H9 (cell line): ENCODE results near the gene CTDSPL. TPM values are rescaled to one million over a fixed set of nuclear protein-coding genes. Genes with fewer than 3 reads are reported as not detected.
A peak's percentile ranks its signal among the peaks of the same experiment; 100 is the strongest.

ENCODE experiments used
- DNase-seq: peaks from one replicate; pipeline ENCODE4 v3.0.0-alpha.2; 2017
- H2AFZ ChIP-seq: one replicate; pipeline ENCODE4 v1.6.1; 2013; ENCODE audit warnings: mild to moderate bottlenecking, low read length, control low read depth, moderate library complexity
- H2AK5ac ChIP-seq: 2 replicates; pipeline ENCODE4 v1.6.1; 2013; ENCODE audit warnings: low read length, control low read depth, mixed read lengths; ENCODE audit not compliant: insufficient read length
- H2BK120ac ChIP-seq: one replicate; pipeline ENCODE4 v1.6.1; 2013; ENCODE audit warnings: low read depth, mild to moderate bottlenecking, low read length, control low read depth, inconsistent platforms; ENCODE audit not compliant: poor library complexity, severe bottlenecking
- H2BK12ac ChIP-seq: 2 replicates; pipeline ENCODE4 v1.6.1; 2013; ENCODE audit warnings: low read length, control low read depth, mixed read lengths, low read depth; ENCODE audit not compliant: insufficient read length
- H2BK15ac ChIP-seq: 2 replicates; pipeline ENCODE4 v1.6.1; 2013; ENCODE audit warnings: low read depth, low read length, control low read depth
- H2BK20ac ChIP-seq: one replicate; pipeline ENCODE4 v1.6.1; 2013; ENCODE audit warnings: low read depth, mild to moderate bottlenecking, low read length, control low read depth, inconsistent platforms; ENCODE audit not compliant: poor library complexity, severe bottlenecking
- H2BK5ac ChIP-seq: 2 replicates; pipeline ENCODE4 v1.6.1; 2013; ENCODE audit warnings: low read length, control low read depth, mixed read lengths; ENCODE audit not compliant: insufficient read length
- H3K14ac ChIP-seq: 2 replicates; pipeline ENCODE4 v1.6.1; 2013; ENCODE audit warnings: low read length, control low read depth; ENCODE audit not compliant: insufficient read depth
- H3K18ac ChIP-seq: 2 replicates; pipeline ENCODE4 v1.6.1; 2013; ENCODE audit warnings: low read depth, mild to moderate bottlenecking, mixed read lengths, low read length, control low read depth; ENCODE audit not compliant: insufficient read length
- H3K23ac ChIP-seq: 2 replicates; pipeline ENCODE4 v1.6.1; 2013; ENCODE audit warnings: low read length, control low read depth, mixed read lengths, low read depth; ENCODE audit not compliant: insufficient read length
- H3K23me2 ChIP-seq: 2 replicates; pipeline ENCODE4 v1.6.1; 2013; ENCODE audit warnings: low read depth, mild to moderate bottlenecking, mixed read lengths, low read length, control low read depth; ENCODE audit not compliant: insufficient read length, poor library complexity, severe bottlenecking
- H3K27ac ChIP-seq: 2 replicates; pipeline ENCODE4 v1.5.1; 2013; ENCODE audit warnings: low read length, control low read depth, mixed read lengths, low read depth; ENCODE audit not compliant: insufficient read length
- H3K27me3 ChIP-seq: 2 replicates; pipeline ENCODE4 v1.6.1; 2013; ENCODE audit warnings: low read length, control low read depth, inconsistent platforms; ENCODE audit not compliant: insufficient read depth
- H3K4ac ChIP-seq: 2 replicates; pipeline ENCODE4 v1.6.1; 2013; ENCODE audit warnings: low read depth, mild to moderate bottlenecking, control low read depth, inconsistent platforms, low read length, moderate library complexity
- H3K4me1 ChIP-seq: 2 replicates; pipeline ENCODE4 v1.6.1; 2013; ENCODE audit warnings: low read length, control low read depth, inconsistent platforms; ENCODE audit not compliant: insufficient read depth
- H3K4me2 ChIP-seq: 2 replicates; pipeline ENCODE4 v1.6.1; 2013; ENCODE audit warnings: low read length, control low read depth, mixed read lengths; ENCODE audit not compliant: insufficient read length, insufficient read depth
- H3K56ac ChIP-seq: 2 replicates; pipeline ENCODE4 v1.6.1; 2013; ENCODE audit warnings: low read depth, mild to moderate bottlenecking, mixed read lengths, low read length, control low read depth; ENCODE audit not compliant: insufficient read length
- H3K79me1 ChIP-seq: 2 replicates; pipeline ENCODE4 v1.6.1; 2013; ENCODE audit warnings: low read depth, mild to moderate bottlenecking, moderate library complexity, low read length, control low read depth, inconsistent platforms; ENCODE audit not compliant: insufficient read depth, poor library complexity, severe bottlenecking
- H3K79me2 ChIP-seq: 2 replicates; pipeline ENCODE4 v1.6.1; 2013; ENCODE audit warnings: low read length, control low read depth, inconsistent platforms; ENCODE audit not compliant: insufficient read depth
- H3K9ac ChIP-seq: 2 replicates; pipeline ENCODE4 v1.6.1; 2013; ENCODE audit warnings: low read length, control low read depth, mixed read lengths; ENCODE audit not compliant: insufficient read length; ENCODE audit errors: extremely low read depth
- H3K9me3 ChIP-seq: one replicate; pipeline ENCODE4 v1.6.1; 2013; ENCODE audit warnings: low read depth, low read length, inconsistent platforms; ENCODE audit not compliant: control insufficient read depth
- H3T11ph ChIP-seq: one replicate; pipeline ENCODE4 v1.6.1; 2013; ENCODE audit warnings: mild to moderate bottlenecking, low read length, control low read depth, inconsistent platforms
- H4K20me1 ChIP-seq: one replicate; pipeline ENCODE4 v1.6.1; 2013; ENCODE audit not compliant: control insufficient read depth, insufficient read length, insufficient read depth
- H4K5ac ChIP-seq: 2 replicates; pipeline ENCODE4 v1.6.1; 2013; ENCODE audit warnings: low read depth, mild to moderate bottlenecking, mixed read lengths, low read length, control low read depth; ENCODE audit not compliant: insufficient read length
- H4K8ac ChIP-seq: replicated peaks from 2 replicates; pipeline ENCODE4 v1.6.1; 2013; ENCODE audit warnings: low read length, control low read depth, mixed read lengths, low read depth; ENCODE audit not compliant: insufficient read length
- H4K91ac ChIP-seq: 2 replicates; pipeline ENCODE4 v1.6.1; 2013; ENCODE audit warnings: low read depth, mild to moderate bottlenecking, moderate library complexity, mixed read lengths, low read length, control low read depth; ENCODE audit not compliant: insufficient read length
- H3K27ac Mint-ChIP-seq, 3 experiments: 2 replicates in 2 of 3; 3 replicates in 1 of 3; pipeline ENCODE4 v1.8.0; 2020 to 2021; ENCODE audit warnings: mixed read lengths in 3 of 3, mild to moderate bottlenecking in 1 of 3, moderate library complexity in 1 of 3
- H3K27me3 Mint-ChIP-seq: 2 replicates; pipeline ENCODE4 v1.8.0; 2021; ENCODE audit warnings: low read depth, mild to moderate bottlenecking, moderate library complexity, mixed read lengths
- H3K36me3 Mint-ChIP-seq, 3 experiments: 2 replicates in 2 of 3; 3 replicates in 1 of 3; pipeline ENCODE4 v1.8.0; 2020 to 2021; ENCODE audit warnings: low read depth in 3 of 3, mixed read lengths in 3 of 3; ENCODE audit not compliant: insufficient read depth in 1 of 3
- H3K4me1 Mint-ChIP-seq, 2 experiments: 2 replicates each; pipeline ENCODE4 v1.8.0; 2020; ENCODE audit warnings: mixed read lengths in 2 of 2
- H3K4me3 Mint-ChIP-seq, 2 experiments: 2 replicates in 1 of 2; 3 replicates in 1 of 2; pipeline ENCODE4 v1.8.0; 2020 to 2021; ENCODE audit warnings: mild to moderate bottlenecking in 2 of 2, mixed read lengths in 2 of 2, moderate library complexity in 1 of 2
- H3K9me3 Mint-ChIP-seq, 2 experiments: 2 replicates in 1 of 2; 3 replicates in 1 of 2; pipeline ENCODE4 v1.8.0; 2020; ENCODE audit warnings: mild to moderate bottlenecking in 2 of 2, mixed read lengths in 2 of 2, moderate library complexity in 1 of 2
- CTCF ChIP-seq: fragments of 200-600 bp; sonication (generic); conservative IDR thresholded peaks from 3 replicates; pipeline ENCODE4 v1.8.0; 2021; ENCODE audit warnings: antibody characterized with exemption, mild to moderate bottlenecking
- WGBS: extraction: QIAGEN DNeasy Blood & Tissue Kit; methylation state at CpG from one replicate; pipeline ENCODE4 v1.1.7; 2013; ENCODE audit warnings: missing lambda C conversion rate, low lambda C conversion rate, mixed read lengths; ENCODE audit not compliant: insufficient read length; ENCODE audit errors: extremely low coverage; 5-methylcytosine and 5-hydroxymethylcytosine counted together
- total RNA-seq: library from RNA; stranded (reverse); gene quantifications from 2 replicates; pipeline ENCODE4 v1.2.1, GENCODE V29; 2021

CTDSPL gene
- total RNA-seq, 1 experiment from 2014 or later, result 20.8 TPM

GRCh38 chr3:37991109-37991508, 129.4 kb downstream of the CTDSPL start:
- no peak for DNase-seq
- peak overlapping the region in 1 of 2 experiments; percentile 20; a peak in 2 of 5 replicates for H3K4me3 Mint-ChIP-seq
- peaks cover 11% of the 10 kb centered on the region for H3K27me3 Mint-ChIP-seq
- Histone ChIP-seq H3K9ac (no peak overlapping the region), H4K20me1 (no peaks in the 10 kb centered on the region), H2AK5ac (no peak overlapping the region), H3K4me1 (no peaks in the 10 kb centered on the region), H2BK15ac (no peak overlapping the region), H3K79me1 (no peaks in the 10 kb centered on the region), H3K79me2 (no peaks in the 10 kb centered on the region), H3K18ac (no peak overlapping the region), H3K9me3 (no peaks in the 10 kb centered on the region), H2AFZ (no peak overlapping the region), H2BK120ac (no peak overlapping the region), H2BK5ac (no peak overlapping the region), H2BK20ac (no peak overlapping the region), H3K4ac (no peak overlapping the region), H3K23ac (no peak overlapping the region), H4K8ac (no peak overlapping the region), H3K27ac (no peak overlapping the region), H3K56ac (no peak overlapping the region), H2BK12ac (no peak overlapping the region), H3T11ph (no peak overlapping the region), H4K5ac (no peak overlapping the region), H3K27me3 (no peaks in the 10 kb centered on the region), H3K14ac (no peak overlapping the region), H3K4me2 (no peak overlapping the region), H4K91ac (no peak overlapping the region), H3K23me2 (no peaks in the 10 kb centered on the region)
- no CpG with 5 or more reads among the region's 6 CpGs for WGBS
- H3K4me1 Mint-ChIP-seq, result peaks cover 14 to 39% of the 10 kb centered on the region in 2 experiments
- no peak for TF ChIP-seq CTCF
- H3K27ac Mint-ChIP-seq, result no peak overlapping the region; a peak in 1 of 7 replicates
- no peaks in the 10 kb centered on the region for H3K9me3 Mint-ChIP-seq
- no peaks in the 10 kb centered on the region for H3K36me3 Mint-ChIP-seq
